Gastroesophageal sphincter (tissue), 4 donors: ENCODE measurements around the gene CCDC33. TPM values are rescaled to one million over a fixed set of nuclear protein-coding genes. Genes with fewer than 3 reads are reported as not detected.

Experiments
- ATAC-seq: fragments of 150-250 bp; one replicate; pipeline ENCODE4 v1.9.1; 2016; ENCODE audit warnings: mild to moderate bottlenecking, moderate library complexity
- H3K27ac ChIP-seq, 4 donors: fragments of 200-600 bp; sonication (generic) in 3 of 4; 1 replicate in 3 of 4; 2 replicates in 1 of 4; pipeline ENCODE4 v1.5.1; 2016 to 2019
- H3K27me3 ChIP-seq: fragments of 200-600 bp; sonication (generic); one replicate; pipeline ENCODE4 v1.5.1; 2019
- H3K36me3 ChIP-seq, 2 donors: fragments of 200-600 bp; sonication (generic); one replicate each; pipeline ENCODE4 v1.5.1; 2019; ENCODE audit warnings: control low read depth in 1 of 2
- H3K4me1 ChIP-seq, 3 donors: fragments of 200-600 bp; sonication (generic); 1 replicate in 2 of 3; 2 replicates in 1 of 3; pipeline ENCODE4 v1.5.1; 2016 to 2019; ENCODE audit warnings: control low read depth in 2 of 3
- H3K4me3 ChIP-seq, 2 donors: fragments of 200-600 bp; sonication (generic); one replicate each; pipeline ENCODE4 v1.5.1; 2019; ENCODE audit warnings: mild to moderate bottlenecking in 1 of 2, moderate library complexity in 1 of 2
- H3K9me3 ChIP-seq, 3 donors: fragments of 200-600 bp; sonication (generic); one replicate each; pipeline ENCODE4 v1.5.1; 2017 to 2019; ENCODE audit warnings: control low read depth in 2 of 3
- CTCF ChIP-seq, 4 experiments: fragments of 200-600 bp in 2 of 4; fragments of 450-650 bp in 2 of 4; sonication (generic) in 1 of 4; IDR thresholded peaks; one replicate each; pipeline ENCODE4 v1.5.1; 2017 to 2019; ENCODE audit warnings: antibody characterized with exemption in 4 of 4, mild to moderate bottlenecking in 2 of 4, moderate library complexity in 2 of 4
- EP300 ChIP-seq: sonication (generic); formaldehyde crosslinking; IDR thresholded peaks from one replicate; pipeline ENCODE4 v1.6.1; 2017; ENCODE audit warnings: antibody characterized with exemption, mild to moderate bottlenecking
- POLR2A ChIP-seq, 2 donors: fragments of 450-650 bp; IDR thresholded peaks; one replicate each; pipeline ENCODE4 v1.6.1; 2017; ENCODE audit warnings: antibody characterized with exemption in 2 of 2, mild to moderate bottlenecking in 2 of 2, moderate library complexity in 1 of 2
- POLR2AphosphoS5 ChIP-seq: sonication (generic); formaldehyde crosslinking; IDR thresholded peaks from one replicate; pipeline ENCODE4 v1.6.1; 2017; ENCODE audit warnings: antibody characterized with exemption
- WGBS, 2 donors: methylation state at CpG; one replicate each; pipeline ENCODE4 v1.1.5; 2018; ENCODE audit warnings: low coverage in 1 of 2; 5-methylcytosine and 5-hydroxymethylcytosine counted together
- total RNA-seq, 4 donors: library from RNA; depleted of rRNA; stranded (reverse); fragments of >200 nt; gene quantifications; one replicate each; pipeline ENCODE4 v1.1.0, GENCODE V29; 2016

The CCDC33 gene
- total RNA-seq, 4 donors from 2014 or later = not detected

- Histone ChIP-seq H3K27ac (no peak overlapping the region), H3K36me3 (no peaks in the 10 kb centered on the region), H3K4me3 (no peak overlapping the region), H3K27me3 (peaks cover 6% of the 10 kb centered on the region), H3K9me3 (no peaks in the 10 kb centered on the region), H3K4me1 (peaks cover 0 to 15% (median 0%) of the 10 kb centered on the region in 3 donors)
- no peak for ATAC-seq
- WGBS, 2 donors = 23 to 26% methylated on average over 4 of the region's 4 CpGs
- TF ChIP-seq POLR2AphosphoS5 = no peak
- no peak for TF ChIP-seq POLR2A (IDR thresholded peaks at IDR 0.05)
- TF ChIP-seq EP300 = no peak
- no peak for TF ChIP-seq CTCF (IDR thresholded peaks at IDR 0.05)
Measured at GRCh38 chr15:74209997-74210671, 26.0 kb upstream of the CCDC33 start.

- Histone ChIP-seq H3K4me1 (peaks cover 0 to 15% (median 0%) of the 10 kb centered on the region in 3 donors), H3K9me3 (no peaks in the 10 kb centered on the region), H3K4me3 (no peak overlapping the region), H3K27me3 (peaks cover 7% of the 10 kb centered on the region), H3K36me3 (no peaks in the 10 kb centered on the region), H3K27ac (no peak overlapping the region)
- no peak for ATAC-seq
- TF ChIP-seq CTCF (IDR thresholded peaks at IDR 0.05) (no peak), POLR2AphosphoS5 (no peak), EP300 (no peak), POLR2A (IDR thresholded peaks at IDR 0.05) (no peak)
Measured at GRCh38 chr15:74210729-74211128, 25.4 kb upstream of the CCDC33 start.

GRCh38 chr15:74211656-74212055 is 24.5 kb upstream of the CCDC33 start:
- no peak for ATAC-seq
- Histone ChIP-seq H3K27me3 (peaks cover 15% of the 10 kb centered on the region), H3K4me3 (no peak overlapping the region), H3K36me3 (no peaks in the 10 kb centered on the region), H3K27ac (no peak overlapping the region), H3K4me1 (peaks cover 0 to 9% (median 0%) of the 10 kb centered on the region in 3 donors), H3K9me3 (no peaks in the 10 kb centered on the region)
- 100% methylated on average over 1 of the region's 1 CpG; no CpG with 5 or more reads in 1 of the 2 donors for WGBS, 2 donors
- no peak for TF ChIP-seq EP300
- no peak for TF ChIP-seq CTCF (IDR thresholded peaks at IDR 0.05)
- TF ChIP-seq POLR2A (IDR thresholded peaks at IDR 0.05) = no peak
- no peak for TF ChIP-seq POLR2AphosphoS5

GRCh38 chr15:74212494-74212893 is 23.6 kb upstream of the CCDC33 start:
- TF ChIP-seq CTCF (IDR thresholded peaks at IDR 0.05) (no peak), POLR2A (IDR thresholded peaks at IDR 0.05) (no peak), POLR2AphosphoS5 (no peak), EP300 (no peak)
- H3K36me3 ChIP-seq = no peaks in the 10 kb centered on the region

GRCh38 chr15:74213858-74214284 is 22.3 kb upstream of the CCDC33 start:
- H3K9me3 ChIP-seq = no peaks in the 10 kb centered on the region
- ATAC-seq = no peak
- no peak overlapping the region for H3K27ac ChIP-seq
- peaks cover 34% of the 10 kb centered on the region for H3K27me3 ChIP-seq
- 46 to 52% methylated on average over 3 to 6 of the region's 7 CpGs for WGBS, 2 donors
- H3K36me3 ChIP-seq = no peaks in the 10 kb centered on the region
- peaks cover 0 to 5% (median 0%) of the 10 kb centered on the region in 3 donors for H3K4me1 ChIP-seq
- TF ChIP-seq CTCF (IDR thresholded peaks at IDR 0.05) (no peak), POLR2A (IDR thresholded peaks at IDR 0.05) (no peak), EP300 (no peak), POLR2AphosphoS5 (no peak)
- no peak overlapping the region for H3K4me3 ChIP-seq

More at GRCh38 chr15:74212494-74212893, 23.6 kb upstream of the CCDC33 start:
- ATAC-seq = no peak
- peaks cover 23% of the 10 kb centered on the region for H3K27me3 ChIP-seq
- no peak overlapping the region for H3K27ac ChIP-seq
- peaks cover 0 to 5% (median 0%) of the 10 kb centered on the region in 3 donors for H3K4me1 ChIP-seq
- no peaks in the 10 kb centered on the region for H3K9me3 ChIP-seq
- 87 to 88% methylated on average over 6 to 9 of the region's 9 CpGs for WGBS, 2 donors
- H3K4me3 ChIP-seq = no peak overlapping the region
